H1 (cell line): ENCODE results near the gene NKAIN2. TPM values are rescaled to one million over a fixed set of nuclear protein-coding genes. Genes with fewer than 3 reads are reported as not detected.

ENCODE experiments used
- CTCF ChIA-PET: fragments of 300-600 bp; sonication (Branson Sonifier 250); formaldehyde crosslinking; loops from one replicate; lab custom pipeline; 2021; ENCODE audit not compliant: partially characterized antibody; lab: Charles Lee
- POLR2A ChIA-PET: fragments of 300-600 bp; sonication (Branson Sonifier 250); formaldehyde crosslinking; loops from one replicate; lab custom pipeline; 2021; ENCODE audit warnings: inconsistent platforms; ENCODE audit not compliant: partially characterized antibody; lab: Charles Lee
- DNase-seq, 2 experiments: peaks; one replicate each; pipeline versions ENCODE4 v3.0.0 to v3.0.0-alpha.2; 2010 to 2022; ENCODE audit warnings: low spot score in 2 of 2, low read depth in 1 of 2, mixed read lengths in 1 of 2
- FAIRE-seq: peaks from 2 replicates; lab custom pipeline; 2011; peaks lifted over from hg19 to GRCh38; lab: Jason Lieb, UNC
- H2AFZ ChIP-seq: 2 replicates; pipeline ENCODE4 v1.8.1; 2012; ENCODE audit warnings: low read length, inconsistent platforms
- H2AK5ac ChIP-seq: 2 replicates; pipeline ENCODE4 v1.6.1; 2013; ENCODE audit warnings: low read depth, low read length
- H2BK120ac ChIP-seq: replicated peaks from 2 replicates; pipeline ENCODE3; 2013; ENCODE audit warnings: low read depth, low read length, inconsistent platforms
- H2BK12ac ChIP-seq: 2 replicates; pipeline ENCODE4 v1.6.1; 2013; ENCODE audit warnings: low read depth, low read length
- H2BK15ac ChIP-seq: 2 replicates; pipeline ENCODE4 v1.6.1; 2013; ENCODE audit warnings: low read length
- H2BK20ac ChIP-seq: 2 replicates; pipeline ENCODE4 v1.6.1; 2013; ENCODE audit warnings: low read length
- H2BK5ac ChIP-seq: 2 replicates; pipeline ENCODE4 v1.6.1; 2013; ENCODE audit warnings: low read depth, low read length
- H3K14ac ChIP-seq: 2 replicates; pipeline ENCODE4 v1.6.1; 2013; ENCODE audit warnings: inconsistent platforms; ENCODE audit not compliant: insufficient read length
- H3K18ac ChIP-seq: 2 replicates; pipeline ENCODE4 v1.6.1; 2013; ENCODE audit warnings: low read length; ENCODE audit errors: extremely low read depth
- H3K23ac ChIP-seq: 2 replicates; pipeline ENCODE4 v1.6.1; 2013; ENCODE audit warnings: inconsistent platforms; ENCODE audit not compliant: insufficient read length
- H3K23me2 ChIP-seq: 2 replicates; pipeline ENCODE4 v1.6.1; 2013; ENCODE audit warnings: low read depth, low read length
- H3K27ac ChIP-seq: 2 replicates; pipeline ENCODE4 v1.6.1; 2011; ENCODE audit warnings: low read depth, low read length, inconsistent platforms
- H3K27me3 ChIP-seq, 4 experiments: replicated peaks in 1 of 4; 1 replicate in 1 of 4; 2 replicates in 3 of 4; pipeline versions ENCODE4 v1.6.1 to v1.8.1; 2011 to 2013; ENCODE audit warnings: low read length in 3 of 4, mild to moderate bottlenecking in 3 of 4, inconsistent platforms in 2 of 4, mixed read lengths in 2 of 4, moderate library complexity in 1 of 4; ENCODE audit not compliant: control insufficient read depth in 3 of 4, insufficient read depth in 3 of 4; ENCODE audit errors: extremely low read depth in 1 of 4
- H3K36me3 ChIP-seq, 4 experiments: 2 replicates each; pipeline versions ENCODE4 v1.6.1 to v1.8.1; 2011 to 2013; ENCODE audit warnings: mild to moderate bottlenecking in 4 of 4, low read length in 3 of 4, moderate library complexity in 2 of 4, control low read depth in 1 of 4, inconsistent platforms in 1 of 4; ENCODE audit not compliant: insufficient read depth in 4 of 4, control insufficient read depth in 2 of 4
- H3K4ac ChIP-seq: replicated peaks from 2 replicates; pipeline ENCODE3; 2013; ENCODE audit warnings: low read length, low read depth, mixed read lengths, inconsistent platforms; ENCODE audit not compliant: insufficient read length
- H3K4me1 ChIP-seq, 4 experiments: replicated peaks in 1 of 4; 1 replicate in 1 of 4; 2 replicates in 3 of 4; pipeline versions ENCODE4 v1.6.1 to v1.8.1; 2011 to 2013; ENCODE audit warnings: low read length in 3 of 4, inconsistent platforms in 2 of 4, mixed read lengths in 1 of 4; ENCODE audit not compliant: insufficient read depth in 4 of 4, control insufficient read depth in 3 of 4
- H3K4me2 ChIP-seq, 2 experiments: 2 replicates each; pipeline versions ENCODE4 v1.6.1 to v1.8.1; 2011 to 2013; ENCODE audit warnings: low read depth in 2 of 2, low read length in 2 of 2, control low read depth in 1 of 2, inconsistent platforms in 1 of 2, mild to moderate bottlenecking in 1 of 2; ENCODE audit not compliant: insufficient read depth in 1 of 2
- H3K4me3 ChIP-seq, 4 experiments: fragments of 200-600, 300-600 bp in 1 of 4; sonication (generic), shearing (Covaris generic), sonication (Bioruptor Twin) in 1 of 4; 2 replicates each; pipeline versions ENCODE4 v1.5.1 to v1.8.1; 2011 to 2016; ENCODE audit warnings: low read length in 4 of 4, low read depth in 3 of 4, control low read depth in 2 of 4, inconsistent platforms in 2 of 4, mild to moderate bottlenecking in 2 of 4, mixed read lengths in 1 of 4, moderate library complexity in 1 of 4; ENCODE audit not compliant: insufficient read depth in 2 of 4; ENCODE audit errors: extremely low read depth in 1 of 4
- H3K56ac ChIP-seq: replicated peaks from 2 replicates; pipeline ENCODE3; 2013; ENCODE audit warnings: low read depth, mild to moderate bottlenecking, mixed read lengths, low read length, inconsistent platforms; ENCODE audit not compliant: insufficient read length
- H3K79me1 ChIP-seq: 2 replicates; pipeline ENCODE4 v1.6.1; 2013; ENCODE audit warnings: low read depth, low read length, control low read depth
- H3K79me2 ChIP-seq, 2 experiments: 2 replicates each; pipeline versions ENCODE4 v1.6.1 to v1.8.1; 2012 to 2013; ENCODE audit warnings: low read length in 2 of 2, mild to moderate bottlenecking in 2 of 2, inconsistent platforms in 1 of 2; ENCODE audit not compliant: insufficient read depth in 2 of 2, control insufficient read depth in 1 of 2
- H3K9ac ChIP-seq, 4 experiments: replicated peaks in 1 of 4; 1 replicate in 1 of 4; 2 replicates in 3 of 4; pipeline versions ENCODE4 v1.6.1 to v1.8.1; 2011 to 2013; ENCODE audit warnings: low read depth in 3 of 4, low read length in 3 of 4, control low read depth in 2 of 4, mild to moderate bottlenecking in 2 of 4, moderate library complexity in 2 of 4, inconsistent platforms in 1 of 4; ENCODE audit errors: extremely low read depth in 1 of 4
- H3K9me3 ChIP-seq, 2 experiments: 2 replicates each; pipeline versions ENCODE4 v1.6.1 to v1.8.1; 2012 to 2013; ENCODE audit warnings: mild to moderate bottlenecking in 2 of 2, moderate library complexity in 2 of 2, control low read depth in 1 of 2, inconsistent platforms in 1 of 2, low read depth in 1 of 2, low read length in 1 of 2, mixed read lengths in 1 of 2; ENCODE audit not compliant: insufficient read depth in 2 of 2
- H4K20me1 ChIP-seq, 2 experiments: replicated peaks in 1 of 2; 2 replicates each; pipeline versions ENCODE3 to v1.8.1; 2011 to 2013; ENCODE audit warnings: inconsistent platforms in 2 of 2, low read length in 2 of 2, mild to moderate bottlenecking in 1 of 2; ENCODE audit not compliant: insufficient read depth in 2 of 2, control insufficient read depth in 1 of 2
- H4K5ac ChIP-seq: 2 replicates; pipeline ENCODE4 v1.6.1; 2013; ENCODE audit warnings: low read length, low read depth, mixed read lengths, inconsistent platforms; ENCODE audit not compliant: insufficient read length
- H4K8ac ChIP-seq: 2 replicates; pipeline ENCODE4 v1.8.0; 2013; ENCODE audit warnings: mild to moderate bottlenecking, moderate library complexity, low read length, inconsistent platforms; ENCODE audit not compliant: insufficient read depth; ENCODE audit errors: extremely low read depth
- H4K91ac ChIP-seq: replicated peaks from 2 replicates; pipeline ENCODE3; 2013; ENCODE audit warnings: low read length, mixed read lengths, inconsistent platforms; ENCODE audit not compliant: insufficient read length
- FOSL1 ChIP-seq: IDR thresholded peaks from 2 replicates; pipeline ENCODE4 v1.6.1; 2011; ENCODE audit warnings: mild to moderate bottlenecking, low read depth, low read length, moderate library complexity; ENCODE audit not compliant: insufficient read depth
- SP4 ChIP-seq: IDR thresholded peaks from 2 replicates; pipeline ENCODE4 v1.6.1; 2012; ENCODE audit warnings: low read length, inconsistent platforms
- whole genome bisulfite sequencing, 2 experiments: shearing (Covaris generic) in 1 of 2; methylation state at CpG; one replicate each; pipeline versions ENCODE4 v1.1.6 to v1.1.7; 2013 to 2015; ENCODE audit warnings: low lambda C conversion rate in 2 of 2, mixed read lengths in 2 of 2, inconsistent platforms in 1 of 2, low coverage in 1 of 2, missing lambda C conversion rate in 1 of 2; ENCODE audit not compliant: insufficient replicate concordance in 2 of 2, insufficient coverage in 1 of 2, insufficient read length in 1 of 2; ENCODE audit errors: extremely low coverage in 1 of 2, missing lambda C conversion rate in 1 of 2; 5-methylcytosine and 5-hydroxymethylcytosine counted together
- polyA plus RNA-seq, 7 experiments: library from polyadenylated mRNA; depleted of rRNA in 3 of 7; stranded (reverse) in 5 of 7; unstranded in 2 of 7; fragments of >200 nt in 5 of 7; fragments of 200-250 nt in 2 of 7; gene quantifications; 1 replicate in 5 of 7; 2 replicates in 1 of 7; 4 replicates in 1 of 7; pipeline versions ENCODE4 v1.2.1 to v1.2.3, GENCODE V29; 2011 to 2013; ENCODE audit warnings: missing spikeins in 2 of 7, mixed read lengths in 2 of 7
- total RNA-seq: library from RNA; stranded (reverse); fragmentation: NEBNext Ultra II Directional; extraction: Animal tissue kit (Norgen Biotek cat#: 25700); gene quantifications from 2 replicates; pipeline ENCODE4 v1.2.1, GENCODE V29; 2021

NKAIN2 gene
- total and polyA plus RNA-seq, 2 of the 8 experiments (the other 6 are each of a cell fraction or from before 2014, with no cell fraction given): 0.20 to 0.34 TPM

GRCh38 chr6:124373386-124373785, 569.7 kb downstream of the NKAIN2 start:
- TF ChIP-seq SP4 (no peak), FOSL1 (no peak)
- TF ChIP-seq, all 59 proteins: peak for 0
- 86% methylated on average over 1 of the region's 1 CpG; no CpG with 5 or more reads in 1 of the 2 experiments for WGBS, 2 experiments
- H3K27ac ChIP-seq: no peak overlapping the region
- no peaks in the 10 kb centered on the region for H3K79me2 ChIP-seq
- no peaks in the 10 kb centered on the region for H3K23me2 ChIP-seq
- no peak overlapping the region for H2BK120ac ChIP-seq
- no peak overlapping the region for H4K91ac ChIP-seq
- H2AK5ac ChIP-seq: no peak overlapping the region
- no peak overlapping the region for H3K9ac ChIP-seq
- H3K23ac ChIP-seq: no peak overlapping the region
- no peak for FAIRE-seq
- H4K20me1 ChIP-seq: no peaks in the 10 kb centered on the region
- H3K4me3 ChIP-seq: no peak overlapping the region
- DNase-seq: no peak
- H3K14ac ChIP-seq: no peak overlapping the region
- no peaks in the 10 kb centered on the region for H3K9me3 ChIP-seq
- H3K18ac ChIP-seq: no peak overlapping the region
- ChIA-PET POLR2A (no interaction called here), CTCF (interaction anchor here (1.4 kb wide), 1 partner anchor 16 kb away, joined by 5 read pairs; no protein-coding TSS in a partner anchor)
- no peak overlapping the region for H3K4me2 ChIP-seq
- no peaks in the 10 kb centered on the region for H3K4me1 ChIP-seq
- no peaks in the 10 kb centered on the region for H3K27me3 ChIP-seq
- no peak overlapping the region for H2AFZ ChIP-seq
- H3K79me1 ChIP-seq: no peaks in the 10 kb centered on the region
- no peak overlapping the region for H2BK15ac ChIP-seq
- H2BK12ac ChIP-seq: no peak overlapping the region
- H3K36me3 ChIP-seq: no peaks in the 10 kb centered on the region
- H4K8ac ChIP-seq: no peak overlapping the region
- no peak overlapping the region for H3K56ac ChIP-seq
- no peak overlapping the region for H2BK5ac ChIP-seq
- no peak overlapping the region for H4K5ac ChIP-seq
- H2BK20ac ChIP-seq: no peak overlapping the region
- H3K4ac ChIP-seq: no peak overlapping the region
